NCI-H1048 (cell line): ENCODE results near the gene AEBP1.
A peak's percentile ranks its signal among the peaks of the same experiment; 100 is the strongest.

Source experiments
- DNase-seq: peaks from one replicate; lab custom pipeline; 2025; lab: John Stamatoyannopoulos, UW

AEBP1 gene

DNA sequence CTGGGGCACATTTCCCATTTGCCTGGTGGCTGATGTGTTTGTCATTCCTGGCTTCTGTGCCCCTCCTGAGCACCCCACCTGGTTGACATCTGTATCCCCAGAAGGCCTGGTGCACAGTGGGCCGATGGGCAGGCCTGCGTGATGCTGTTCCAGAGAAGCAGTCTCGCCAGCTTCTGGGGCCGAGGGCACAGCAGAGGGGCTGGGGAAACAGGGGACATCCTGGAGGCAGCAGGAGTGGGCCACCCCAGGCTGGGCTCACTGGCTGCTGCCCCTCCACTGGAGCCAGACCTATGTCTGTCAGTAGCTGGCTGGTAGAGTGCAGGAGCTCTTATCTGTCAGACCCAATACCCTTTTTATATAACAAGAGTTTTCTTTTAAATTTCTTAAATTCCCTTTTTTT, 37.9 kb downstream of the AEBP1 start:
- DNase-seq: no peak

DNA sequence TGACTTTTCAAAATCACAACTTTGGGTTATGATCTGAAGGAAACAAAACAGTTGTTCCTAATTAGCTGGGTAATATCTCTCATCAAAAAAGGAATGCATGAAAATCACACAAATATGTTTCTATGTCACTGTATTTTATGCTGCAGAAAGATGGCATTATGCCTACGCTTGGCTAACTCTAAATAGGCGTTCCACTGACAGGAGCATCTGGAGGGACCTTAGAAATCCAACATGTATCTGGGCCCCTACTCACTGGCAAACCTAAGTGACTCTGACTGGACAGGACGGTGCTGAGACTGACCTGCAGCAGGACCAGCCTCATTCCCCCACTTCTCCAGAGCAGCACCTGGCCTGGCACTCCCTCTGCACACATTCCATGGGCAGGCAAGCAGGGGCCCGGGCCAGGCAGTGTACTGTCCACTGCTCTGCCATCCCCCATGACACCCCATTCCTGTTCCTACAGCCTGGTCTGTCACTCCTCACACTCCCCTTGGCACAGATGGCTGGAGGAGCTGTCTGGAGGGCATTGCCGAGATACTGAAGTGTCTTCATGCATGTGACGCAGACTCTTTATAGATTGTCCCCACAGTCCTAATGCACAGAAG, 39.6 kb downstream of the AEBP1 start:
- no peak for DNase-seq

- no peak for DNase-seq
Measured at GRCh38 chr7:44144426-44144967, 40.4 kb downstream of the AEBP1 start.

- DNase-seq: no peak
Measured at GRCh38 chr7:44144968-44145478, 40.9 kb downstream of the AEBP1 start.

- DNase-seq: no peak
Measured at GRCh38 chr7:44145479-44145968, 41.4 kb downstream of the AEBP1 start.

- peak; percentile 10 for DNase-seq
Measured at GRCh38 chr7:44145969-44146911, 42.1 kb downstream of the AEBP1 start.

- DNase-seq: no peak
Measured at GRCh38 chr7:44147026-44147991, 43.2 kb downstream of the AEBP1 start.

DNA sequence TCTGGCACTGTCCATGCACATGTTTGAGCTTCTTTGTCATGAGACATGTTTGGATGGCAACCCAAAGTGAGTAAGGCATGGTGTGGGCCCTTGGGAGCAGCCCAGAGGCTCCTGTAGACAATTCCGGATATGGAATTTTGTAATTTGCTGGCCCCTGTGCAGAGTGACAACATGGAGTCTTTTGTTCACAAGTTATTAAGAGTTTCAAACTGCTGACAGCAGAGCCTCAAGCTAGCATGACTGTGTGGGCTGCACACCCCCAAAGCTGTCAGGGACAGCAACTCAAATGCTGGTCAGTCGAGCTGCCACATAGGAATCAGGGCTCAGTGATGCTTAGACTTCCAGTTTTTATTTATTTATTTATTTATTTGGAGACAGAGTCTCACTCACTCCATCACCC, 44.0 kb downstream of the AEBP1 start:
- DNase-seq: no peak

- DNase-seq: no peak
Measured at GRCh38 chr7:44148961-44149536, 44.9 kb downstream of the AEBP1 start.

- no peak for DNase-seq
Measured at GRCh38 chr7:44149571-44150465, 45.7 kb downstream of the AEBP1 start.

DNA sequence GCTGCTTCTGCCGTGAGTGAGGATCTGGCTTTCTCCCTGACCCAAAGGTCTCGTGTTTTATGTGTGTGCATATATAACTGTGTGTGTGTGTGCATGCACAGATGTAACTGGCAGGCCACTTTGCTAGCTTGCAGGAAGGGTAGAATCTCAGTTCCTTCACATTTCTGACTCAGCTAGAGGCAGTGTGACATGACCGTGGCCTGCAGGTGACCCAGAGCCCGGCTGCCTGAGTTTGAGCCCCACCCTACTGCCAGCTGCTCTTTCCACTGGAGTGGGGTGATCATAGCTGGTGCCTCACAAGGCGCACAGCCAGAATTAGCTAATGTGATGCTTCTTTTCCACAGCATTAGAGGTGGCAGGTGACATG, 46.3 kb downstream of the AEBP1 start:
- DNase-seq: no peak

GRCh38 chr7:44150966-44151941, 47.1 kb downstream of the AEBP1 start:
- no peak for DNase-seq

GRCh38 chr7:44151956-44152355, 47.8 kb downstream of the AEBP1 start:
- no peak for DNase-seq

DNA sequence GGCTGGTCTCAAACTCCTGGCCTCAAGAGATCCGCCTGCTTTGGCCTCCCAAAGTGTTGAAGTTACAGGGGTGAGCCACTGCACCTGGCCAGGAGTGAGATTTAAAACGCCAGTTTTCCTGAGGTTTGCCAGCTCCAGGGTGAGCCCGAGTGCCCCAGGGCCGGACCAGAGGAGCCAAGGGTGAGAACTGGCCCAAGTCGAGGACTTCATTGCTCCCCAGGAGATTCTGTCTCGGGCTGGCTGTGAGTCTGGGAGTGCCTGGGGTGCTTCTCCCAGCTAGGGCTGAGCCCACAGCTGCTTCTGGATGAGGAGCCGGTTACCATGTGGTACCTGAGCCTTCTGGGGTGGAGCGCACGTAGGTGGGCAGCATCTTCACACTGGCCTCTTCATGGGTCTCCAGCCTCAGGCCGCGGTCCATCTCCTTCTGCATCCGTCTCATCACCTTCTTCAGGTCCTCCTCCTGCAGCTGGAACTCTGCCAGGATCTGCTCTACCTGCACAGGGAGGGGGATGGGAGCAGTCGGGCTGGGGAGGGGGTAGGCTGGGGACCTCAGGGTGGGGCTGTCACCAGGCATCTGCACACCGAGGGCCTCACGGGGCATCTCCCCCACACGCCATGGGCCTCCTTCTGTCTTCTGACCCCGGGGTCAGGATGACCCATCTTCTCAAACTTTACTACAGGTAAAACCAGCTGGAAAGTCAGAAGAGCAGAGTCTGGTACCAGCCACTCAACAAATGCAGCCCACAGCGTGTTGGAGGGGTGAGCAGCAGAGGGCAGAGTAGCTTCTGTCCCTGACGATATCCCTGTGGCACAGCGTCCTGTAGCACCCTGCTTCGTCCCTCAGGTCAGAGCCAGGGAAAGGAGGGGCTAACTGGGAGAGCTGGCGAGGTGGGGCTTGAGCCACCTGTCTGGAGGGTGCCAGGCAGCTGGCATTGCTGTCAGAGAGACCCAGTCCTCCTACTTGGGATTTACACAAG, 49.1 kb downstream of the AEBP1 start:
- DNase-seq: no peak

GRCh38 chr7:44153948-44154335, 49.8 kb downstream of the AEBP1 start:
- DNase-seq: no peak

GRCh38 chr7:44154703-44155102, 50.6 kb downstream of the AEBP1 start:
- DNase-seq: no peak
